ENCODE measurements around the gene CCDC88C.
A peak's percentile ranks its signal among the peaks of the same experiment; 100 is the strongest.

The CCDC88C gene

DNA sequence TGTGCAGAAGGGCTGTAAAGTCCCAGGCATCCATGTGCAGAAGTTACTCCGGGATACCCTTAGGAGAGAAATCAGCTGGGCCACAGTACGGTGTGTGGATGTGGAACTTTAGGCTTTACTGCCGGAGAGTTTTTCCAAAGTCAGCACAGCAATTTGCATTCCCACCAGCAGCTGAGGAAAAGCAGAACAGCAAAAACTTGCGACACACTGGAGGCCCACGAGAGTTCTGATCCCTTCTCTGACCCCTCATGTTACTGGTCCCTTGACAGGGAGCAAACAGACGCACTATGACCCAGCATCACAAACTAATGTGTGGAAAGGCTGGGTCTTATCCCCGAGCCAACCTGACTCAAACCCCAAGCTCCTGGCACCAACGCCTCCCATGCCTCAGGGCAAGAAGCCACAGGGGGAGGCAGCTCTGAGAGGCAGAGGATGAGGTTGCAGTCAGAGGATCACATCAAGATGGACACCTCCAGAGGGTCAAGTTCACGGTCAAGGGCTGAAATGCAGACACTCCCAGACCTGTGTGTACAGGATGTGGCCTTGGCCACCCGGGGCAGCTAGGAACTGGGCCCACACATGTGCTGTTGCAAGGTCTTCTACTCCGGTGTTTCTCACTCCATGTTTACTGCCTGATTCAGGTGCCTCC lies 38.6 kb downstream of the CCDC88C start:
- no peak for DNase-seq

DNA sequence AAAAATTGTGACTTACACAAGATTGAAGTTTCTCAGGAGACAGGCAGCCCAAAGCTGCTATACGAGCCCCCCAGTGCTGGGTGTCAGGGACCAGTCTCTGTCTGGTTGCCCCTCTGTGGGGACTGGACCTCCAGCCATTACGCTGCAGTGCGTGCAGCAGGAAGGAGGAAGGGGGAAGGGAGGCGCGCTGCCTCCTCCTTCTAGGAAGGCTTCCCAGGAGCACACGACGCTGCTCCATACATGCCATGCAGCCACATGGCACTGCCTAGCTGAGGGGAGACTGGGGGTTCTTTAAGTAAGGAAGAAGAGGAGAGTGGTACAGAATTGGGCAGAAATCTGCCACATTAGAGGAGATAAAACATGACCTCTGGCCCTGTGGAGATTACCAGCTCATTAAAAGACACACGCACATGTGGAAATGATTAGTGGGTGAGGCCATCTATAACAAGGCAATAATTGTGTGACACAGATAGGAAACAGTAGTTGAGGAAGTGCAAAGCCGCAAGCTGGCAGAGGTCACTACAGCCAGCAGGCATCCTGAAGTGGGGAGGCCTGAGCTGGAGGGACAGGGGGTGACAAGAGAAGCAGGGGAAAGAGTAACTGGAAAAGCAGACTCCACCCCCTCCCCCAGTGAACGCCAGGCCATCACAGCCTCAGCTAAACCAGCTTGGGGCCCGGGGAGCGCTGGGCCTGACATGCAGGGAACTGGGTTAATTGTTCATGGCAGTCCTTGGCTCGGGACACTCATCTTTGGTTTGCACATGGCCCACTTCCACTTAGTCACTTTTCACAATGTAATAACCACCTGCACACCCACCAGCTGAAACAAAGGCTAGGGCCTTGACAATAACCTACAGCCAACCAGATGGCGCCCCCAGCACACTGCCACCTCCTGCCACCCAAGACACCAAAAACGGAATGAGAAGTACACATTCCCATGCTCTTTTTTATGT lies 39.6 kb downstream of the CCDC88C start:
- DNase-seq: peak in 1 of 2 experiments; percentile 79

DNA sequence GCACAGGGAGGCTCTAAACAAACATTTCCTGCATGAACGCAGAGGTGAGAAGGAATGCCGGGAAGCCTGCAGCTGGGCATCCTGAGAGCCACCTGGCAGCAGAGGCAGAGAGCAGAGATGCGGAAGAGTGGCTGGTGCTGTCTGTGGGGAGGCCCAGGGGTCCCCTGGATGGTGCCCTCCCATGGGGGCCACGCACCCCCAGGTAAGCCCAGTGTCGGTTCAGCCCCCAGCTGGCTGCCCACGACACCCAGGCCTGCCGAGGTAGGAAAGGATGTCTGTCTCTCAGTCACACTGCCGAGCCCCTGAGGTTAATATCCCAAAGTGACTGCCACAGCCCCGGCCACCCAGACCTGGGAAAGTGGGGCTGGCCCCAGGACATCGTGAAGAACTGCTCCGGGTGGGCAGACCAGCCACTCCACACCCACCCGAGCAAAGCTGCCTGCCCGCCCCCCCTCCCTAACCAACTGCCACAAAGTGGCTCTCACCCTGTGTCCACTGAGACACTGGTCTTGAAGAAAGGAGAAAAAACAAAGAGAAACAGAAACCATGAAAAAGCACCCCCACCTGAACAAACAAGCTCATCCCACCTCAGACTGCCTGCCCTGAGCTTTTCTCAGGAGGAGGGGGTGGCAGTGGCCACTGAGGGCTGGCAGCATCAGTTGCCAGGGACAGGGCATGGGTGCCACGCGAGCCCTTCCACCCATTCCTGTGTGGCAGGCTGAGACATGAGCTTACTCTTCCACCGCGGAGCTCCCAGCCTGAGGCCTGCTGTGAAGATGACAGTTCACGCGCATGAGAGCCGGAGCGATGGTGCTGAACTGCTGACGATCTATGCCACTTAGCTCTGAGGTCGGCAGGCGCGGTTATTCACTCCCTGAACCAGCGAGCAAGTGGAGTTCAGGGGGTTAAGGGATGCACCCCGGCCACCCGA lies 40.8 kb downstream of the CCDC88C start:
- DNase-seq: peak in 1 of 2 experiments; percentile 78

DNA sequence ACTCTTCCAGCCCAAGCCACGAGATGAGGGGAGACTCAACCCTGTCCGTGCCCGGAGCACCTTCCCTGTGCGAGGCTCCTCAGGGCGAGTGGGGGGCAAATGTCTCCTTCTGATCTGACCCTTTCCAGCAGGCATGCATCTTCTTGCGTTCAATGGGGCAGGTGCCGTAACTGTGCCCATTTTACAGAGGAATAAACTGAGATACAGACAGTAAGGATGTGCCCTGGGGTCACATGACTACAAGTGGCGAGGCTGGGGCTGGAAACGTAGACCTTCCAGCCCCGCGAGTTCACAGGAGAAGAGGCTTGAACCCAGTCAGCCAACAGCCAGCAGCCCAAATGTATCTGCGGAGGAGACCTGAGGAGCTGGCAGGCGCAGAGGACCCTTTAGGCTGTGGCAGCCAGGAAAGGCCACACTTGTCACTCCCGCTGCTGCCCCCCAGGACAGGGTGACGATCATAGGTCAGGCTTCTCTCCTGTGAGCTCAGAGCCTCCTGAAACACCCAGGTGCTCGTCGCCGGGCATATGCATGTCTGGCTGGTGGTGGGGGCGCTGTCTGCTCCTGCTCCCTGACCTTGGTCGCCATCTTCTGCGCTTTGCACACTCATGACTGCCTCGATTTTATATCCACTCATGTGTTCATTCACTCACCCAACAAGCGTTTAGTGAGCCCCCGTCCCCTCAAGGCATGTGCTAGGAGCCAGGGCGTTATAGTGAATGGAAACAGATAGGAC lies 41.7 kb downstream of the CCDC88C start:
- no peak for DNase-seq

DNA sequence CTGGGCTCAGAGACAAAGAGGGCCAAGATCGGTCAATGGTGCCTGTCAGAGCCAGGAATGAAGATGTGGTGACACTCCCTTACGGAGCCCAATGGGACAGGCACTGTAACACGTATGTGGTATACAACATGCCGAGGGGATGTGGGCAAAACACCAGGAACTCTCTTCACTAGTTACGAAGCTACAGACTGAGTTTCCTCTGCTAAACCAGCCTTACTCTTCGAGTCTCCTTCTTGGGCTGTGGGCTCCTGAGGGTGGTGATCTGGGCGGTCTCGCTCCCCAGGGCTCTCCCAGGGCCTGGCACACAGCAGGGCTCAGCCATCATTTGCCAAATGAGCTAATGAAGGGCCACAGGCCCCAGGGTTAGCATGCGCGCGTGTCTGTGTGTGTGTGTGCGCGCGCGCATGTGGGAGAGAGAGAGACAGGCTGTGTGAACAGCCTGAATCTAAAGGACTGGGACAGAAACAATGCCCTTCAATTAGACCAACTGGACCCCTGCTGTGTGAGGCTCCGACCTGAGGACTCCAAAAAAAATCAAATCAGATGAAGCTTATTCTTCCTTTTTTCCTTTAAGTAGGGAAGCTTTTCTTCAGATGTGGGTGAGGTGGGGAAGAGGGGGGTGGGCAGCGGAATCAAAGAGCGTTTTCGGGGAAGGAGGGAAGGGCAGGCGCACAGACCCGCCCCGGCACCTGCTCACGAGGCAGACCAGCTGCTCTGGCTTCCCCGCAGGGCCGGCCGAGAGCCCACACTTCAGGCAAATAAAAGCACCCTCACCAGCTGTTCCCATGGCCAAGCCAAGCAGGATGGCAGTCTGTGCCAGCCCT lies 42.5 kb downstream of the CCDC88C start:
- peak; percentile 92 to 97 for DNase-seq

DNA sequence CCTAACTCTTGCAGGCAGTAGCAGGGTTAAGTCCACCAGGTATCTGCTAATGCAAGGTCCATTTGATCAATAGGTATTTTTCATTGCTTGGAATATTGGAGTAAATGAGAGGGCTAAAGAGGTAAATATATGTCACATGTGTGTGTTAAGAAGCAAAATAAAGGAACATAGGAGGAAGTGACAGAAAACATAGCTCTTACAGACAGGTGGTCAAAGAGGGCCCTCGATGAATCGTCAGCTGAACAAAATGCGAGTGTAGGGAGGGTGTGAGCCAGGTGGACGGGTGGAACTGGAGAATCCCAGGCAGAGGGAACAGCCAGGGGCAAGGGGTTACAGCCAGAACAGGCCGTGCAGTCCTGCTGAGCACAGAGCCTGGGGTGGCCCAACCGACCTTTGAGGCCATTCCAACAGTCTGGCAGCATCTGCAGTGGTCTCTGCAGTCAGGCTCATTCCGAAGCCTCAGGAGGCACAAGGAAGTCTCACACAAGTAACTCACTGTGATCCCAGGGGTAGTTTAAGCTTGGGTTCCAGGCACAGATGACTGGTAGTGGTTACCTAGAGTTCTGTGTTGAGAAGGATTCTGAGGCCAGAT lies 43.2 kb downstream of the CCDC88C start:
- no peak for DNase-seq

DNA sequence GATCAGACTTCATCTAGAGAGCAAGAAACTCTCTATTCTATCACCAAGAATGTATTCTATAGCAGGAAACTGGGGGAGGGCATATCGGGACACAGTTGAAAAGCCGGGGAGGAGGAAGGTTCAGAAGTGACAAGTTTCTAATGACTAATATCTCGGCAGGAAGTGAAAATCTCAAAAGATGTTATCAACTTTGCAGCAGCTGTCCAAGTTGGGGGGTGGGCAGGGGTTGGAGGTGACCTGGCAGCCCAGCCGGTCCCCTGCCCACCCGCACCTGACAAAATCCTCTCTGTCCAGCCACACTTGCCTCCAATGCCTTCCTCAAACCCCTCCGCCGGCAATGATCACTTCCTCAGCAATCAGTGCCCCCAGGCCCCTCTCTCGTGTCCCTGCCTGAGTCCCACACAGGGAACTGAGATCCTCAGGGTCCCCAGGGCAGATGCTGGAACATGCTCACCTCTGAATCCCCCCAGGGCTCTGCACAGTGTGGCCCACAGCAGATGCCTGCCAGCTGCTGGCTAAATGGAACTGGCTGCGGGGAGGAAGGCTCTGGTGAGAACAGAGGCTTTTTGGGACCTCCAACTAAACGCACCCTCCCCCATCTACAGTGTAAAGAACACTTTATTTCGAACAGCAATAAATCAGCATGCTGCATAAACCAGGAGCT lies 43.9 kb downstream of the CCDC88C start:
- no peak for DNase-seq

DNA sequence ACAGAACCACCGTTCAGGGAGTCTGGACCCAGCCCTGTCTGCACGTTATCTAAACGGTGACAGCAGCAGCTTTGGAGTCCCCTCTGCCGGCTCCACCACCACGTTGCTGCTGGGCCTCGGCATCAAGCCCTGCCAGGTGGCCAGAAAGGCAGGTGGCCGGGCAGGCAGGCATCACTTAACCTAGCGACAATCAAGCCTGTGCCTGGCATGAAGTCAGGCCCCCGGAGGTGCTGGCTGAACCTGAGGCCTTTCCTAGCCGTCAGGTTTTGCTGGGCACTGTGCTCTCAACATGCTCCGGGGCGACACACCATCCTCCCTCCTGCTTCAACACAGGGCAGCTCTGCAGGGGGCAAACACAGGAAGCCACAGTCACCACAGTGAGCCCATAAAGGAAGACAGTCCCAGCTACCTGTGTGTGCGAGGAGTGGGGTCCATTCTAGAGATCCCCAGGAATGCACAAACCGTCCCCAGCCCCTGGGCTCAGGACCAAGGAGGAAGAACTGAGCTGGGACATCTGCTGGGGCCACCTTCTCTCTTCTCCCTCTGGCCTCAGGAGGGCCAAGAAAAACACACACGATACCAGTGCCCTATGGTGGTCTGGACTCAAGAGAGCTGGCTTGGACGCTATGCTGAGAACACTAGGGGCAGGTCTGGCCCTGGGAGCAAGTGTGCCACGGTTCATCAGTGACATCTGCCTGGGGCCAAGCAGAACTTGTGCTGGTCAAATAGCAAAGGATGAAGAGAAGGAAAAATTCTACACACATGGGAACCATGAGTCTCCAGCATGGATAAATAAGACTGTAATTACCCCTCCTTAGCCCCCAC lies 44.7 kb downstream of the CCDC88C start:
- peak; percentile 86 to 94 for DNase-seq

DNA sequence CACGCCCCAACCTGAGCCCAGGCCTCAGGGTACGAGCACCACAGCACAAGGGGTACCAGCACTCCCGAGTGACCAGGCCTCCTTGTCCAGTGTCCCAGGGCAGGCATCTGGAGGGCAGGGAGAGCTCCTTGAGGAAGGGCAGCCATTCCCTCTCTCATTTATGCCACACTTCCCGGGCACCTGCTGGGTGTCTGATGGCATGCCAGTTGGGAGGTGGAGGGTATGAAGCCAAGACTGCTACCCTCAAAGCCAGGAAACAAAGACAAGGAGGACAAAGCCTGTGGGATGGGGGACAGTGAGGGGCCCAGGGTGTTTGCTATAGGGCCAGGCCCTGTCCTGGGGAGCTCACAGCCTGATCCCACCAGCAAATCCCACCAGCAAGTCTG lies 45.6 kb downstream of the CCDC88C start:
- no peak for DNase-seq

DNA sequence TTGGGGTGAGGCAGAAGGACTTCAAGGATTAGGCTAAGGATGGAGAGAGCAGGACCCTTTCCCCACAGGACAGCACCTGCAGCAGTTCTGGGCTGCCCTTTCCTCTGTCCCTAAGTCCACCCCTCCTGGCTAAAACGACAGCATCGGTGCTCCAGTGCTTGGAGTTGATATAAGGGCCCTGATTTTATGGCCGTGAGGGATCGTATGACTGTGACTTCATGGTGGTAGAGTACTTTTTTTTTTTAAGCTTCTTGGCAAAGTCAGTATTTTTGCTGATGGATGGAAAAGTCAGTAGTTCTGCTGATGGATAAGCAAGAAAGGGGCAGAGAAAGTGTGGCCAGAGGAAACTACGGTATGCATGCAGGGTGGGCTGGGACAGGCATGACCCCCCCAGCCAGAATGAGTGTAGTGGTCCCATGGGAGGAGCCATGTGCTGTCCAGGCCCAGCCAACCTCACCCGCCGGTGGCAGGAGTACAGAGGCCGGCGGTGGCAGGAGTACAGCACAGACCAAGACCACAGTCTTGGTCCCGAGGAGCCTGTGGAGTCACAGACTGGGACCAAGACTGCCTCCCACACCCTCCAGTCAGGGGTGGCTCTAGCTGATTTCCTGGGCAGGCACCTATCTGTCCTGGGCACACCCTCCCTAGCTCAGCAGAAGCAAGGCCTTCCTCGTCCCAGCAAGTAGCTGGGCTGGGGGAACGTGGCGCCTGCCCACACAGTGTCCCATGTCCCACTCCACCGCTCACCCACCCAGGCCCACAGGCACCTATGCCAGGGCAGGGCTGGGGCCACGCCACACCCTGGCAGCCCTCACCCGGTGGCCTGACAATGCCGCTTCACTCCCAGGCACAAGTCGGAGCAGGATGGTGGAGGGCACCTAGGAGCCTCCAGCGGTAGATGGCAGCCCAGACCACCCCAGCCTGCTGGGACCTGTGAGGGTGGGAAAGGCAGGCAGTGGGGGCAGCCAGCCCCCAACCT lies 46.3 kb downstream of the CCDC88C start:
- no peak for DNase-seq

DNA sequence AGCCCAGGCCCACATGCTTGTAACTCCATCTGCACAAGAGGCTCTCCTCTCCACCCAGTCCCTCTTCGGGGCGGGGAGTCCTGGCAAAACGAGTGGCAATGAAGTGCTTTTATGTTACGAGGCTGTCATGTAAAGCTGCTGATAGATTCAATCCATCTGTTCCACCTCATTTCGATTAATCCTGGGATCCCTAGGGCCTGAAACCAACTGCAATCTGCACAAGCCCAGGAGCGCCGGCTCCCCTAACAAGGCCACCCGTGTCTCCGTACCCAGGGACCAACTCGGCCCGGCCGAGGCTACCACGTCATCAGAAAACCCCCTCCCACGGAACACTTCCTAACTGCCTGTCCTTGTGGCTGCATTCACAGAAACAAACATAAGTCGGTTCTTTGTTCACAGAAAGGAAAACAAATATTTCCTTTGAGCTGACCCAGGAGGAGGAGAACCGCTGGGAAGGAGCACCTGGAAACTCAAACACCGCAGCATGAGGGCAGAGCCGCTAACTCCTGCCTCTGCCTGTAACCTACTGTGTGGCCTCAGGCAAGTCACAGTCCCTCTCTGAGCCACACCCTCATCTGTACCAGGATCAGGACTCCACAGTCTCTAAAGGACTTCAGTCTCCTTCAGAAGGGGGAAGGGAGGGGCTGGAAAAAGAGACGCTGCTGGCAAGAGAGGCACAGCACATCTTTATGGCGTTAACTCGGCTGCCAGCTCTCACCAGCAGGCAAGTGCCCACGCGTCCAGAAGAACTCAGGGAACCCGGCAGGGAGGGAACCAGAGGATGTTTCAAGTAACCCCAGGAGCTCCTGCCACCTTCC lies 47.8 kb downstream of the CCDC88C start:
- DNase-seq: peak; percentile 64 to 83

DNA sequence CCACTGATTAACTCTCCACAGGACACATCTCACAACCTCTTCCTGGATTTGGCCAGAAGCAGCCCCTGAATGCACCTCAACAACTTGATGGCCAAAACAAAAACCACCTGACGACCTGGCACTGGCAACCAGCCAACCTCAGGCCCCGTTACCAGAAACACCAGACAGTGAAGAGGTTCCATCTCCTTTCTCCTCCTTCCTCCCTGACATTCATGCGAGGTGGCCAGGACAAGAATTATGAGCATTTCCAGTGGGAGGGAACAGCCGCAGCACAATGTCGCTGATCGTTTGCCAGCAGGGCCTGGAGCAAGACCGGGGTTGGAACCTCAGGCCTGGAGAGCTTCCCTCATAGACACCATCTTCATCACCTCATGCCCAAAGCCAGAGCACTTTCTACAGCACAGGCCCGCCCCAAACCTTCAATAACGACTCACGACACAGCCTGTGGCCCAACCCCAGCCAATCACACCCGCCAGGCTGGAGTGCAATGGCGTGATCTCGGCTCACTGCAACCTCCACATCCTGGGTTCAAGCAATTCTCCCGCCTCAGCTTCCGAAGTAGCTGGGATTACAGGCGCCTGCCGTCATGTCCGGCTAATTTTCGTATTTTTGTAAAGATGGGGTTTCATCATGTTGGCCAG lies 48.7 kb downstream of the CCDC88C start:
- peak in 1 of 2 experiments; percentile 48 for DNase-seq

DNA sequence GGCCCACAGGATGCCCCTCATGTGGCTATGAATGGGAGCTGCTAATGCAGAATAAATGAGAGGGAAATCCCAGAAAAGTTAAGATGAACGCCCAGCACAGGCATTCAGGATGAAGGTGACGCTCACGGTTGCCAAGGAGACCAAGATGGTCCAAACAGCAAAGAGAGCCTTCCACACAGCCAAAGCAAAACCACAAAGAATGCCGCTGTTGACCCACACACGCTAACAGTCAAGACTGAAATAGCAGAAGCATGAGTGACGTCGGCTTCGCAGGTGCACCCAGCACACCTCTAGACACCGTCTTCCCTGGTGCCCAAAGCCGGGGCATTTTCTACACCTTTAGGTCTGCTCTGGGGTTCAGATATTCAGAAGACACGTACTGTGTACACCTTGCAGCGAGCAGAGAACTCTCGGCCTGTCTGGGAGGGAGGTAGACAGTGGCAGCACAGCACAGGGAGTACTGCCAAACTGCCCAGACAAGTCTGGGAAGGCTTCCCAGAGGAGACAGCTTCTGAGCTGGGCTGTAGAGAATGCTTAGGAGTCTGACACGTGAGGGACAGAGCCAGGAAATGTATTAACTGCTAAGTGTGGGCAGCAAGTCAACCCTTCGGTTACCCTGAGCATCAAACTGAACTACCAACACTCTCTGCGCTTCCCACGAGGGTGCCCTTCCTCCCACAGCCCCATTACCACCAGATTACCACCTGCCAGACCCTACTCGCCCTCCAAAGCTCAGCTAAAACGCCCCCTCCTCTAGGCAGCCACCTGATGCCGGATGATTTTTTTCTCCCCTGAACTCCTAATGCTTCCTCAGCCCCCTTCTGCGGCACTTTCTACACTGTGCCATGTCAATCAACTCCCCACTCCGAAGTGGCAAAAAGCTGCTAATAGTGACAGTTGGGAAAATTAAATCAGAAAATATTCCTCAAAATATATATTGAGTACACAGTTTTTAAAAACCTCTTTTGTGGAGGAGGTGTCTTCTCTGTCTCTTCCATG lies 50.1 kb downstream of the CCDC88C start:
- no peak for DNase-seq

DNA sequence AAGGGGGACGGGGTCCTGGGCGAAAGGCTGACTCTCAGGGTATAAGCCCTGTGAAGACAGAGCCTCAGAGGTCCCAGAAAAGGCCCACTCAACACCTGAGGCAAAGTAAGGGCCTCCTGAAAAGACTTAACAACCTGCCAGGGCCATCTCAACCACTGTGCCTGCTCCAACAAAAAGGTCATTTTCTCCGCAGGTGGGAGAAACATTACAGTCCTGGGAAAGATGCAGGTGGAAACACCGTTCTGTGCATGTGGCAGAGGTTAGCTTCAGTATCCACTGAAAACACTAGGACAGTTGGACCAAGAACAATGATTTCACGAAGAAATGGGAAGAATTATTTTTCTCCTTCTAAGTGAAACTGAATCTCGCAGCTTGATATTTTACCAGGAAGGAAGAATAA lies 50.9 kb downstream of the CCDC88C start:
- peak; percentile 27 to 60 for DNase-seq

DNA sequence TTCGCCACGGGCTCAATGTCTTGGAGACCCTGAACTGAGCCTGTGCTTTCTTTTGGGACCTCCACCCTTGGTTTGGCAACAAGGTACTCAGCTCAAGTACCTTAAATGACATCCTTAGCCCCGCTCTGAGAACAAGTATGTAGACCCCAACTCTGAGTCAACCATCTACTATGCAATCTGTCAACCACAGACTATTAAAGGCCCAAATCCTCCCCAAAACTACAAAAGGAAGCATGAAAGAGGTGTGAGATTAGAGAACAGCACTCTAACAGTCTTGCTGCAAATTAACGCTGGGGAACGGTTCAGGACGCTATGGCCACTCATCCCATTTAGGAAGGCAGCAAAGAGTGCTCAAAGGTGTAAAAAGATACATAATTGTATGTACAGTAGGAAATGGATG lies 52.1 kb downstream of the CCDC88C start:
- no peak for DNase-seq

All from NCI-H2081 (cell line).